Keratinocyte (primary cell): ENCODE results near the gene SPATC1L.

Experiments used
- EZH2 ChIP-seq: IDR thresholded peaks from one replicate; pipeline ENCODE4 v1.6.1; 2012; ENCODE audit warnings: inconsistent platforms, mild to moderate bottlenecking, low read length, moderate library complexity
- TF ChIP-seq, protein P1 (sequence below), 3 experiments: IDR thresholded peaks in 1 of 3; conservative IDR thresholded peaks in 1 of 3; optimal IDR thresholded peaks in 1 of 3; 2 replicates in 2 of 3; 3 replicates in 1 of 3; pipeline versions ENCODE3 to v1.5.1; 2011; ENCODE audit warnings: low read length in 3 of 3, mild to moderate bottlenecking in 3 of 3, moderate library complexity in 2 of 3, control low read depth in 1 of 3, inconsistent platforms in 1 of 3; ENCODE audit not compliant: insufficient read depth in 2 of 3; ENCODE audit errors: extremely low read depth in 1 of 3

DNA sequence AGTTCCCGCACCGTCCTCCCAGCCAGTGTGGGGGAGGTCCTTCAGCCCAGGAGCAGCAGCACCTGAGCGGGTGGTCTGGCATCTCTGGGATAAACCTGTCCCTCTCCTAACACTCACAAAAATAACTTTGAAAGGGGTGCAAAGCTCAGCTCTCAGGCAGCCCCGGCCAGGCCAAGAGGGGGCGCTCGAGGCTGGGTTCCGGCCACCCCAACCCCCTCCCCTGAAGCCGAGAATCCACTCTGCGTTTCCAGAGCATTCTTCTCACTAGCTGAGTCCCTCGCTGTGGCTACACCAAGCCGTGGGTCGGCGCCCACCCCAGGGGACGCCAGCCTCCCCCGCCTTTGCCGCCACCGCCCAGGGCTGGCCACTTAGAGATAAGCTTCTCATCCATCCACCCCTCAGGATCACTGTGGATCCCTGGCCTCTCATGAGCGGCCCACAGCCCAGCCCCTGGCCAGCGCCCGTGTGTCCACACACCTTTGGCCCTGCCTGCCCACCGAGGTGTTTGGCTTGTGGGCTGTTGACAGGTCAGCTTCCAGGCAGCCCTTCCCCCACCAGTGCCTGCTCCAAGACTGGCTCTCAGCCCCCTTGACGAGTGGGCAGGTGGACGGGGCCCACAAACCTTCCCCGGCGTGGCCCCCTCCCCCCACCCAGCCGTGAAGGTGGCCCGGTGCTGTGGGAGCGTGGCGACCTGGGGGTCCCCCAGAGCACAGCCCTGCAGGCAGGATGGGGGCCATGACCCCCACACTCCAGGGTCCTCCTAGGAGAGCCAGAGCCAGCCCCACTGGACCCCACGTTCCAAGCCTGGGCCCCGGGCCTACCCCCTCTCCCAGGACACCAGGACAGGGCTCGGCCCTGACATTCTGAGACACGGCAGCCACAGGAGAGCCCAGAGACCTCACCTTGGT lies 30.8 kb downstream of the SPATC1L start:
- TF ChIP-seq, protein P1, sequence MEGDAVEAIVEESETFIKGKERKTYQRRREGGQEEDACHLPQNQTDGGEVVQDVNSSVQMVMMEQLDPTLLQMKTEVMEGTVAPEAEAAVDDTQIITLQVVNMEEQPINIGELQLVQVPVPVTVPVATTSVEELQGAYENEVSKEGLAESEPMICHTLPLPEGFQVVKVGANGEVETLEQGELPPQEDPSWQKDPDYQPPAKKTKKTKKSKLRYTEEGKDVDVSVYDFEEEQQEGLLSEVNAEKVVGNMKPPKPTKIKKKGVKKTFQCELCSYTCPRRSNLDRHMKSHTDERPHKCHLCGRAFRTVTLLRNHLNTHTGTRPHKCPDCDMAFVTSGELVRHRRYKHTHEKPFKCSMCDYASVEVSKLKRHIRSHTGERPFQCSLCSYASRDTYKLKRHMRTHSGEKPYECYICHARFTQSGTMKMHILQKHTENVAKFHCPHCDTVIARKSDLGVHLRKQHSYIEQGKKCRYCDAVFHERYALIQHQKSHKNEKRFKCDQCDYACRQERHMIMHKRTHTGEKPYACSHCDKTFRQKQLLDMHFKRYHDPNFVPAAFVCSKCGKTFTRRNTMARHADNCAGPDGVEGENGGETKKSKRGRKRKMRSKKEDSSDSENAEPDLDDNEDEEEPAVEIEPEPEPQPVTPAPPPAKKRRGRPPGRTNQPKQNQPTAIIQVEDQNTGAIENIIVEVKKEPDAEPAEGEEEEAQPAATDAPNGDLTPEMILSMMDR (optimal IDR thresholded peaks at IDR 0.05 in 1 of 3, IDR thresholded peaks at IDR 0.05 in 1 of 3, conservative IDR thresholded peaks at IDR 0.05 in 1 of 3; ENCODE audit: extremely low read depth in 1 of 3, insufficient read depth in 2 of 3, low read length in 3 of 3) = peak; percentile 69 to 88 (median 71)
- TF ChIP-seq EZH2 = no peak
